ENCODE measurements around the gene CCDC91.
"Not testable (repeated sequence)": the region's sequence is repeated elsewhere in the genome, so short reads cannot be mapped to it uniquely, and the experiment has no call there.

Gene CCDC91

GRCh38 chr12:28316049-28316448 lies 125.8 kb downstream of the CCDC91 start:
- no peaks in the 10 kb centered on the region for H3K27me3 ChIP-seq (ENCODE audit: low read depth, low read length)
- no peak overlapping the region for H3K27ac ChIP-seq (ENCODE audit: low read length)
- no peak overlapping the region for H3K4me2 ChIP-seq (ENCODE audit: low read length)
- no peaks in the 10 kb centered on the region for H3K9me3 ChIP-seq (ENCODE audit: insufficient read depth, low read length)
- no peak for TF ChIP-seq CTCF (IDR thresholded peaks at IDR 0.05; ENCODE audit: low read depth, low read length)
- TF ChIP-seq EZH2phosphoT487 (IDR thresholded peaks at IDR 0.05; ENCODE audit: low read depth) = no peak
- no peak overlapping the region for H2AFZ ChIP-seq (ENCODE audit: low read depth, low read length)
- H3K36me3 ChIP-seq (replicated peaks; ENCODE audit: low read depth, low read length) = peaks cover 15% of the 10 kb centered on the region
- no peaks in the 10 kb centered on the region for H4K20me1 ChIP-seq (ENCODE audit: insufficient read depth, low read length)
- H3K79me2 ChIP-seq (ENCODE audit: low read length) = no peaks in the 10 kb centered on the region
- H3K4me1 ChIP-seq (ENCODE audit: low read length) = no peaks in the 10 kb centered on the region
- H3K9ac ChIP-seq (ENCODE audit: low read length) = no peak overlapping the region
- no peak overlapping the region for H3K4me3 ChIP-seq (ENCODE audit: low read length)

- Histone ChIP-seq H3K27ac (ENCODE audit: low read length) (no peak overlapping the region), H3K4me3 (ENCODE audit: low read length) (no peak overlapping the region), H3K27me3 (ENCODE audit: low read depth, low read length) (no peaks in the 10 kb centered on the region), H3K79me2 (ENCODE audit: low read length) (no peaks in the 10 kb centered on the region), H3K36me3 (replicated peaks; ENCODE audit: low read depth, low read length) (peaks cover 12% of the 10 kb centered on the region), H3K4me2 (ENCODE audit: low read length) (no peak overlapping the region), H2AFZ (ENCODE audit: low read depth, low read length) (no peak overlapping the region), H4K20me1 (ENCODE audit: insufficient read depth, low read length) (no peaks in the 10 kb centered on the region), H3K9me3 (ENCODE audit: insufficient read depth, low read length) (no peaks in the 10 kb centered on the region), H3K9ac (ENCODE audit: low read length) (no peak overlapping the region), H3K4me1 (ENCODE audit: low read length) (no peaks in the 10 kb centered on the region)
- TF ChIP-seq CTCF (IDR thresholded peaks at IDR 0.05; ENCODE audit: low read depth, low read length) (no peak), EZH2phosphoT487 (IDR thresholded peaks at IDR 0.05; ENCODE audit: low read depth) (no peak)
These were observed 128.0 kb downstream of the CCDC91 start for GRCh38 chr12:28318273-28318672.

GRCh38 chr12:28320353-28320752 lies 130.1 kb downstream of the CCDC91 start:
- Histone ChIP-seq H4K20me1 (ENCODE audit: insufficient read depth, low read length) (no peaks in the 10 kb centered on the region), H3K9ac (ENCODE audit: low read length) (no peak overlapping the region), H3K4me2 (ENCODE audit: low read length) (no peak overlapping the region), H3K4me3 (ENCODE audit: low read length) (no peak overlapping the region), H3K79me2 (ENCODE audit: low read length) (no peaks in the 10 kb centered on the region), H3K36me3 (replicated peaks; ENCODE audit: low read depth, low read length) (peaks cover 10% of the 10 kb centered on the region), H3K4me1 (ENCODE audit: low read length) (no peaks in the 10 kb centered on the region), H3K27me3 (ENCODE audit: low read depth, low read length) (no peaks in the 10 kb centered on the region), H3K9me3 (ENCODE audit: insufficient read depth, low read length) (no peaks in the 10 kb centered on the region), H2AFZ (ENCODE audit: low read depth, low read length) (no peak overlapping the region), H3K27ac (ENCODE audit: low read length) (no peak overlapping the region)
- TF ChIP-seq CTCF (IDR thresholded peaks at IDR 0.05; ENCODE audit: low read depth, low read length) (no peak), EZH2phosphoT487 (IDR thresholded peaks at IDR 0.05; ENCODE audit: low read depth) (no peak)

GRCh38 chr12:28327722-28328121 lies 137.5 kb downstream of the CCDC91 start:
- H2AFZ ChIP-seq (ENCODE audit: low read depth, low read length) = no peak overlapping the region
- H3K9me3 ChIP-seq (ENCODE audit: insufficient read depth, low read length) = no peaks in the 10 kb centered on the region
- no peak for TF ChIP-seq EZH2phosphoT487 (IDR thresholded peaks at IDR 0.05; ENCODE audit: low read depth)
- no peaks in the 10 kb centered on the region for H4K20me1 ChIP-seq (ENCODE audit: insufficient read depth, low read length)
- no peak overlapping the region for H3K4me2 ChIP-seq (ENCODE audit: low read length)
- no peaks in the 10 kb centered on the region for H3K36me3 ChIP-seq (replicated peaks; ENCODE audit: low read depth, low read length)
- H3K27me3 ChIP-seq (ENCODE audit: low read depth, low read length) = no peaks in the 10 kb centered on the region
- H3K4me3 ChIP-seq (ENCODE audit: low read length) = no peak overlapping the region
- H3K4me1 ChIP-seq (ENCODE audit: low read length) = no peaks in the 10 kb centered on the region
- H3K27ac ChIP-seq (ENCODE audit: low read length) = no peak overlapping the region
- H3K79me2 ChIP-seq (ENCODE audit: low read length) = no peaks in the 10 kb centered on the region
- no peak overlapping the region for H3K9ac ChIP-seq (ENCODE audit: low read length)

GRCh38 chr12:28328967-28329366 lies 138.7 kb downstream of the CCDC91 start:
- Histone ChIP-seq H3K4me3 (ENCODE audit: low read length) (no peak overlapping the region), H3K9me3 (ENCODE audit: insufficient read depth, low read length) (no peaks in the 10 kb centered on the region), H3K27me3 (ENCODE audit: low read depth, low read length) (no peaks in the 10 kb centered on the region), H3K9ac (ENCODE audit: low read length) (no peak overlapping the region), H3K79me2 (ENCODE audit: low read length) (no peaks in the 10 kb centered on the region), H3K36me3 (replicated peaks; ENCODE audit: low read depth, low read length) (no peaks in the 10 kb centered on the region), H3K27ac (ENCODE audit: low read length) (no peak overlapping the region), H3K4me2 (ENCODE audit: low read length) (no peak overlapping the region), H4K20me1 (ENCODE audit: insufficient read depth, low read length) (no peaks in the 10 kb centered on the region), H3K4me1 (ENCODE audit: low read length) (no peaks in the 10 kb centered on the region), H2AFZ (ENCODE audit: low read depth, low read length) (no peak overlapping the region)
- no peak for TF ChIP-seq EZH2phosphoT487 (IDR thresholded peaks at IDR 0.05; ENCODE audit: low read depth)
- no peak for TF ChIP-seq CTCF (IDR thresholded peaks at IDR 0.05; ENCODE audit: low read depth, low read length)

GRCh38 chr12:28329727-28330126 lies 139.5 kb downstream of the CCDC91 start:
- H4K20me1 ChIP-seq (ENCODE audit: insufficient read depth, low read length); H3K9ac ChIP-seq (ENCODE audit: low read length); H2AFZ ChIP-seq (ENCODE audit: low read depth, low read length); H3K27ac ChIP-seq (ENCODE audit: low read length); H3K4me3 ChIP-seq (ENCODE audit: low read length); H3K4me2 ChIP-seq (ENCODE audit: low read length); H3K27me3 ChIP-seq (ENCODE audit: low read depth, low read length); H3K9me3 ChIP-seq (ENCODE audit: insufficient read depth, low read length); H3K36me3 ChIP-seq (replicated peaks; ENCODE audit: low read depth, low read length); H3K4me1 ChIP-seq (ENCODE audit: low read length); H3K79me2 ChIP-seq (ENCODE audit: low read length): not testable (repeated sequence)
